ENCODE measurements around the gene PTPRF.

PTPRF gene

GRCh38 chr1:43509007-43509739 lies 21.5 kb upstream of the PTPRF start:
- Mint-ChIP-seq H3K4me3 (no peak overlapping the region), H3K9me3 (no peaks in the 10 kb centered on the region), H3K27ac (no peak overlapping the region), H3K4me1 (no peaks in the 10 kb centered on the region), H3K36me3 (peaks cover 2% of the 10 kb centered on the region), H3K27me3 (peaks cover 2% of the 10 kb centered on the region)

GRCh38 chr1:43509740-43510375 lies 20.8 kb upstream of the PTPRF start:
- Mint-ChIP-seq H3K4me1 (no peaks in the 10 kb centered on the region), H3K36me3 (peaks cover 2% of the 10 kb centered on the region), H3K9me3 (no peaks in the 10 kb centered on the region), H3K4me3 (no peak overlapping the region), H3K27ac (no peak overlapping the region), H3K27me3 (peaks cover 2% of the 10 kb centered on the region)

- Mint-ChIP-seq H3K27me3 (peaks cover 2% of the 10 kb centered on the region), H3K27ac (no peak overlapping the region), H3K4me1 (no peaks in the 10 kb centered on the region), H3K4me3 (no peak overlapping the region), H3K36me3 (peaks cover 2% of the 10 kb centered on the region), H3K9me3 (no peaks in the 10 kb centered on the region)
Measured at GRCh38 chr1:43510621-43511020, 20.1 kb upstream of the PTPRF start.

GRCh38 chr1:43511394-43511793 lies 19.3 kb upstream of the PTPRF start:
- no peak overlapping the region for H3K4me3 Mint-ChIP-seq
- no peaks in the 10 kb centered on the region for H3K4me1 Mint-ChIP-seq
- H3K9me3 Mint-ChIP-seq, result no peaks in the 10 kb centered on the region
- H3K27me3 Mint-ChIP-seq, result peaks cover 2% of the 10 kb centered on the region
- peaks cover 2% of the 10 kb centered on the region for H3K36me3 Mint-ChIP-seq
- no peak overlapping the region for H3K27ac Mint-ChIP-seq

GRCh38 chr1:43512133-43512532 lies 18.6 kb upstream of the PTPRF start:
- no peaks in the 10 kb centered on the region for H3K4me1 Mint-ChIP-seq
- no peak overlapping the region for H3K27ac Mint-ChIP-seq
- H3K4me3 Mint-ChIP-seq, result no peak overlapping the region
- H3K9me3 Mint-ChIP-seq, result no peaks in the 10 kb centered on the region
- H3K27me3 Mint-ChIP-seq, result peaks cover 1% of the 10 kb centered on the region
- H3K36me3 Mint-ChIP-seq, result peaks cover 2% of the 10 kb centered on the region

- peaks cover 2% of the 10 kb centered on the region for H3K36me3 Mint-ChIP-seq
- peaks cover 1% of the 10 kb centered on the region for H3K27me3 Mint-ChIP-seq
- no peak overlapping the region for H3K27ac Mint-ChIP-seq
- no peak overlapping the region for H3K4me3 Mint-ChIP-seq
- no peaks in the 10 kb centered on the region for H3K9me3 Mint-ChIP-seq
- no peaks in the 10 kb centered on the region for H3K4me1 Mint-ChIP-seq
Measured at GRCh38 chr1:43512681-43513080, 18.0 kb upstream of the PTPRF start.

GRCh38 chr1:43513471-43514173 lies 17.1 kb upstream of the PTPRF start:
- Mint-ChIP-seq H3K27ac (no peak overlapping the region), H3K27me3 (peaks cover 1% of the 10 kb centered on the region), H3K36me3 (peaks cover 2% of the 10 kb centered on the region), H3K9me3 (no peaks in the 10 kb centered on the region), H3K4me1 (no peaks in the 10 kb centered on the region), H3K4me3 (no peak overlapping the region)

GRCh38 chr1:43518935-43519686 lies 11.6 kb upstream of the PTPRF start:
- Mint-ChIP-seq H3K9me3 (no peaks in the 10 kb centered on the region), H3K4me1 (no peaks in the 10 kb centered on the region), H3K4me3 (no peak overlapping the region), H3K27me3 (peaks cover 30% of the 10 kb centered on the region), H3K36me3 (no peaks in the 10 kb centered on the region), H3K27ac (no peak overlapping the region)

GRCh38 chr1:43520100-43520778 lies 10.4 kb upstream of the PTPRF start:
- Mint-ChIP-seq H3K27me3 (peaks cover 31% of the 10 kb centered on the region), H3K4me3 (no peak overlapping the region), H3K36me3 (no peaks in the 10 kb centered on the region), H3K27ac (no peak overlapping the region), H3K4me1 (no peaks in the 10 kb centered on the region), H3K9me3 (no peaks in the 10 kb centered on the region)

- Mint-ChIP-seq H3K27me3 (peaks cover 31% of the 10 kb centered on the region), H3K9me3 (no peaks in the 10 kb centered on the region), H3K4me1 (no peaks in the 10 kb centered on the region), H3K36me3 (no peaks in the 10 kb centered on the region), H3K27ac (no peak overlapping the region), H3K4me3 (no peak overlapping the region)
Measured at GRCh38 chr1:43521078-43521477, 9.6 kb upstream of the PTPRF start.

- Mint-ChIP-seq H3K9me3 (no peaks in the 10 kb centered on the region), H3K27ac (peak overlapping the region; percentile 71), H3K27me3 (peaks cover 30% of the 10 kb centered on the region), H3K36me3 (no peaks in the 10 kb centered on the region), H3K4me1 (no peaks in the 10 kb centered on the region), H3K4me3 (no peak overlapping the region)
Measured at GRCh38 chr1:43521756-43522155, 8.9 kb upstream of the PTPRF start.

- Mint-ChIP-seq H3K36me3 (no peaks in the 10 kb centered on the region), H3K27me3 (peaks cover 30% of the 10 kb centered on the region), H3K4me3 (no peak overlapping the region), H3K4me1 (no peaks in the 10 kb centered on the region), H3K9me3 (no peaks in the 10 kb centered on the region), H3K27ac (no peak overlapping the region)
Measured at GRCh38 chr1:43522431-43522775, 8.3 kb upstream of the PTPRF start.

- peaks cover 31% of the 10 kb centered on the region for H3K27me3 Mint-ChIP-seq
- no peak overlapping the region for H3K4me3 Mint-ChIP-seq
- no peaks in the 10 kb centered on the region for H3K4me1 Mint-ChIP-seq
- no peaks in the 10 kb centered on the region for H3K36me3 Mint-ChIP-seq
- H3K27ac Mint-ChIP-seq, result no peak overlapping the region
- no peaks in the 10 kb centered on the region for H3K9me3 Mint-ChIP-seq
Measured at GRCh38 chr1:43522776-43523480, 7.8 kb upstream of the PTPRF start.

- H3K36me3 Mint-ChIP-seq, result no peaks in the 10 kb centered on the region
- H3K9me3 Mint-ChIP-seq, result no peaks in the 10 kb centered on the region
- H3K27me3 Mint-ChIP-seq, result peaks cover 32% of the 10 kb centered on the region
- H3K4me1 Mint-ChIP-seq, result peaks cover 7% of the 10 kb centered on the region
- no peak overlapping the region for H3K27ac Mint-ChIP-seq
- no peak overlapping the region for H3K4me3 Mint-ChIP-seq
Measured at GRCh38 chr1:43524804-43525203, 5.9 kb upstream of the PTPRF start.

GRCh38 chr1:43526002-43526401 lies 4.7 kb upstream of the PTPRF start:
- H3K9me3 Mint-ChIP-seq, result no peaks in the 10 kb centered on the region
- H3K4me1 Mint-ChIP-seq, result peaks cover 16% of the 10 kb centered on the region
- peaks cover 34% of the 10 kb centered on the region for H3K27me3 Mint-ChIP-seq
- H3K27ac Mint-ChIP-seq, result no peak overlapping the region
- no peaks in the 10 kb centered on the region for H3K36me3 Mint-ChIP-seq
- no peak overlapping the region for H3K4me3 Mint-ChIP-seq

Data from activated naive CD4-positive, alpha-beta T cell treated with anti-CD3 and anti-CD28 coated beads, Interleukin-2, amount 50 U/mL, for 24 hours (primary cell).